A673 (cell line): ENCODE measurements around the gene ARHGEF39. TPM values are rescaled to one million over a fixed set of nuclear protein-coding genes. Genes with fewer than 3 reads are reported as not detected.
A peak's percentile ranks its signal among the peaks of the same experiment; 100 is the strongest.

Source experiments
- BruUV-seq: library from RNA; stranded (reverse); fragments of 400-500 nt; replicated peaks from 2 replicates; lab custom pipeline; 2021; lab: Mats Ljungman, UMichigan
- CTCF ChIA-PET: fragments of 300-600 bp; sonication (Branson Sonifier 250); formaldehyde crosslinking; loops from one replicate; lab custom pipeline; 2022; ENCODE audit warnings: antibody characterized with exemption; lab: Charles Lee
- POLR2A ChIA-PET: fragments of 300-600 bp; sonication (Branson Sonifier 250); formaldehyde crosslinking; loops from one replicate; lab custom pipeline; 2022; ENCODE audit warnings: antibody characterized with exemption; ENCODE audit not compliant: low non-redundant PET; lab: Charles Lee
- DNase-seq: peaks from one replicate; pipeline ENCODE4 v3.0.0-alpha.2; 2015; ENCODE audit warnings: low spot score
- H3K27ac ChIP-seq: fragments of 200-600 bp; sonication (generic); 2 replicates; pipeline ENCODE4 v1.5.1; 2016; ENCODE audit warnings: mixed run types, low read depth, mild to moderate bottlenecking, mixed read lengths, antibody characterized with exemption, low read length; ENCODE audit not compliant: poor library complexity, severe bottlenecking
- H3K27me3 ChIP-seq: fragments of 200-600 bp; sonication (generic); replicated peaks from 2 replicates; pipeline ENCODE4 v1.6.1; 2017; ENCODE audit warnings: mixed run types, low read depth, mild to moderate bottlenecking, mixed read lengths, antibody characterized with exemption, low read length; ENCODE audit not compliant: insufficient read depth, poor library complexity
- H3K36me3 ChIP-seq: fragments of 200-600 bp; sonication (generic); 2 replicates; pipeline ENCODE4 v1.6.1; 2016; ENCODE audit warnings: mixed run types, mild to moderate bottlenecking, mixed read lengths, antibody characterized with exemption, low read length; ENCODE audit not compliant: insufficient read depth, poor library complexity, severe bottlenecking
- H3K4me1 ChIP-seq: fragments of 200-600 bp; sonication (generic); 2 replicates; pipeline ENCODE4 v1.6.1; 2017; ENCODE audit warnings: mixed run types, mild to moderate bottlenecking, mixed read lengths, antibody characterized with exemption, low read length; ENCODE audit not compliant: insufficient read depth, poor library complexity, severe bottlenecking
- H3K4me3 ChIP-seq: fragments of 200-600 bp; sonication (generic); 2 replicates; pipeline ENCODE4 v1.5.1; 2016; ENCODE audit warnings: low read depth, mixed run types, mild to moderate bottlenecking, mixed read lengths, low read length; ENCODE audit not compliant: poor library complexity, severe bottlenecking
- H3K9me3 ChIP-seq: fragments of 200-600 bp; sonication (generic); 2 replicates; pipeline ENCODE4 v1.6.1; 2016; ENCODE audit warnings: mixed run types, low read depth, mild to moderate bottlenecking, mixed read lengths, antibody characterized with exemption, low read length; ENCODE audit not compliant: poor library complexity, severe bottlenecking
- CTCF ChIP-seq: fragments of 300-800, 200-600 bp; sonication (generic); conservative IDR thresholded peaks from 2 replicates; pipeline ENCODE4 v1.5.1; 2017; ENCODE audit warnings: low read depth, mild to moderate bottlenecking, antibody characterized with exemption, low read length, moderate library complexity, mixed read lengths
- EZH2 ChIP-seq: fragments of 200-600 bp; sonication (generic); IDR thresholded peaks from 2 replicates; pipeline ENCODE4 v1.6.1; 2017; ENCODE audit warnings: borderline replicate concordance, low read depth, mild to moderate bottlenecking, mixed read lengths, antibody characterized with exemption, low read length; ENCODE audit not compliant: poor library complexity, severe bottlenecking
- intact Hi-C: fragments of 100-400 bp; cut with micrococcal nuclease; formaldehyde crosslinking; loops from one replicate; pipeline ENCODE4 v1.10.0; 2022; ENCODE audit not compliant: unreplicated experiment
- total RNA-seq: library from RNA; stranded (reverse); gene quantifications from 2 replicates; pipeline ENCODE4 v1.2.3, GENCODE V29; 2021

Gene ARHGEF39
- total RNA-seq, 1 experiment from 2014 or later = 25.0 TPM

- Histone ChIP-seq H3K27ac (peak overlapping the region; percentile 97), H3K4me3 (peak overlapping the region; percentile 74), H3K4me1 (peaks cover 18% of the 10 kb centered on the region), H3K9me3 (no peaks in the 10 kb centered on the region), H3K27me3 (no peaks in the 10 kb centered on the region), H3K36me3 (peaks cover 32% of the 10 kb centered on the region)
- TF ChIP-seq CTCF = no peak
- no peak for TF ChIP-seq EZH2
- peak; percentile 52 for DNase-seq
- CTCF ChIA-PET = no interaction called here
- intact Hi-C loops = loop anchor here (1.0 to 5.0 kb wide), 4 partner anchors 13 to 542 kb away; partner anchors contain the start of genes ATOSB, CREB3, SPAG8 and TLN1
- no TSS peak for BruUV-seq
- POLR2A ChIA-PET = no interaction called here
These were observed 6.1 kb downstream of the ARHGEF39 start for GRCh38 chr9:35658968-35659220.

DNA sequence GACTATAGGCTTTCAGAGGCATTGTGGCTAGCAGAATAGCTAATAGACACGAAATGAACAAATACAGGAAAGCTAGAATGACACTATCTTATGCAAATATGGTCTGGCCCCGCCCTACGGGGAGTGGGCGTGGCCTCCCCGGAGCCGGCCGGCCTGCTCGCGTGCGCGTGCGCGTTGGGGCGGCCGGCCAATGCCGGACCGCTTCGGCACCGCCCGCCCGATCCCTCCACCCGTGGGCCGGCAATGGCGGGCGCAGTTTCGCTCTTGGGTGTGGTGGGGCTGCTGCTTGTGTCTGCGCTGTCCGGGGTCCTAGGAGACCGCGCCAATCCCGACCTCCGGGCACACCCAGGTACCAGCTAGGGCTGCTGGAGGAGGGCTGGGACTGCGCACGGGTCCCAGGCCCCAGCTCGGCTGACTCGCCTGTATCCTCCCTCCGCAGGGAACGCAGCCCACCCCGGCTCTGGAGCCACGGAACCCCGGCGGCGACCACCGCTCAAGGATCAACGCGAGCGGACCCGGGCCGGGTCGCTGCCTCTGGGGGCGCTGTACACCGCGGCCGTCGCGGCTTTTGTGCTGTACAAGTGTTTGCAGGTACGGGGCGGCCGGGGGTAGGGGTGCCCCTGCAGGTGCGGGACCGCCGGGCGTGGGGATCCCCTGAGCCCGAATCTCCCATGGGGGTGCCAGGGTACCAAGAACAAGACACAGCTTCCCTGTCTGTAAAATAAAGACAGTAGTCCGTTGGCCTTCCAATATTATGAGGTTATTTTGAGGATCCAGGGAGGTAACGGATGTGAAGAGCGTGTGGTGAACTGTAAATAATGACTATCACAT is 6.6 kb downstream of the ARHGEF39 start, which contains the start of gene CCDC107:
Gene CCDC107, plus strand, starts transcription at position 156 of the 831 bp plus-strand sequence. Its CDS starts 88 bp downstream, at position 244.
- CTCF ChIA-PET = interaction anchor here (0.6 to 1.1 kb wide), 2 partner anchors 38 to 344 kb away, joined by 5 to 8 read pairs; no protein-coding TSS in a partner anchor
- POLR2A ChIA-PET = interaction anchor here (0.5 to 0.6 kb wide), 2 partner anchors 12 to 26 kb away, joined by 4 to 5 read pairs; no protein-coding TSS in a partner anchor
- peak; percentile 86 for DNase-seq
- Histone ChIP-seq H3K4me3 (peak within 1 kb of the TSS; percentile 74), H3K27ac (peak within 1 kb of the TSS; percentile 97), H3K9me3 (no peaks in the 10 kb centered on the region), H3K4me1 (peaks cover 15% of the 10 kb centered on the region), H3K27me3 (no peaks in the 10 kb centered on the region), H3K36me3 (peaks cover 32% of the 10 kb centered on the region)
- intact Hi-C loops = loop anchor here (1.0 to 5.0 kb wide), 4 partner anchors 12 to 541 kb away; partner anchors contain the start of genes ATOSB, CREB3, SPAG8 and TLN1
- TF ChIP-seq EZH2 (no peak), CTCF (peak; percentile 73)
- TSS peak; percentile 69 for BruUV-seq

DNA sequence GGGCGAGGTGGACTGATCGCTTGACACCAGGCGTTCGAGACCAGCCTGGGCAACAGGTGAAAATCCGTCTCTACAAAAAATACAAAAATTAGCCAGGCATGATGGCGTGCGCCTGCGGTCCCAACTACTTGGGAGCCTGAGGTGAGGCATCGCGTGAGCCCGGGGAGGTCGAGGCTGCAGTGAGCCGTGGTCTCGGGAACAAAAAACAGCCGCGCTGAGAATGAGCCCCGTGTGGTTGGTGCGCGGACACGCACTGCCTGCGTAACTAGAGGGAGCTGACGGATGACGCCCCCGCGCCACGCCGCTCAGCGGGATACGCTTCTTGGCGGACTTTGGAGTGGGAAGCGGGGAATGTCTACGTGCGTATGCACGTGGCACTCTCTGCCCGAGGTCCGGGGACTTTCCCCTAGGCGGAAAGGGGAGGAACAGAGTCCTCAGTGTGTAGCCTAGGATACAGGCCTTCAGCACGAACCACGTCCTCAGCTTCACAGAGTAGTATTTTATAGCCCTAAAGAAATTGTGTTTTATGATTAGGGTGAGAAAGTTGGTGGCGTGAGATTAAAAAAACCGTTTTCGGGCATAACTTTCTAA is 7.4 kb downstream of the ARHGEF39 start, which contains the start of gene RMRP:
Gene RMRP, minus strand, starts transcription at position 474 of the 591 bp plus-strand sequence.
- Histone ChIP-seq H3K4me3 (peak within 1 kb of the TSS; percentile 74), H3K36me3 (peaks cover 27% of the 10 kb centered on the region), H3K9me3 (no peaks in the 10 kb centered on the region), H3K27ac (peak within 1 kb of the TSS; percentile 97), H3K4me1 (peaks cover 11% of the 10 kb centered on the region), H3K27me3 (no peaks in the 10 kb centered on the region)
- intact Hi-C loops = loop anchor here (1.0 to 5.0 kb wide), 4 partner anchors 11 to 540 kb away; partner anchors contain the start of genes ATOSB, CREB3, SPAG8 and TLN1
- peak; percentile 30; the same call in 1 of the 2 replicates for TF ChIP-seq CTCF
- no peak for TF ChIP-seq EZH2
- ChIA-PET CTCF (interaction anchor here (0.6 to 1.1 kb wide), 2 partner anchors 39 to 344 kb away, joined by 5 to 8 read pairs; no protein-coding TSS in a partner anchor), POLR2A (interaction anchor here (0.6 kb wide), 1 partner anchor 11 kb away, joined by 5 read pairs; no protein-coding TSS in a partner anchor)
- BruUV-seq = no TSS peak
- peak; percentile 100 for DNase-seq
